ENCODE measurements around the gene ALDH1A2.

DNA sequence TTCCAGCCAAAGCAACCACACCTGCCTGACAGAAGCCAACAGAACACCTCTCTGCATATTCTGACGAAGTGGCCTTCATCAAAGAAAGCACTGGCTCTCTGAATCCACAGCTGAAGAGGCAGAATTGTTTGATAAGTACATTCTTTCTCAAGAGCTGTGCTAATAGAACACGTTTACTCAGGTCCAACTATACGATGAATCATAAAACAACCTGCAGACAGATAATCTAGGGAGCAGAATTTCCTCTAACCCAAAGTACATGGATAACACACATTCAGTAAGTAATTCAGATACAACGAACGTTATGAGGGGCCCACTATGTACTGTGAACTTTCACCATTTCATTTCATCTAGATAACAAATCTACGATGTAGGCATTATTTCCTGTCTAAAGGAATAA, 25.4 kb downstream of the ALDH1A2 start:
- TF ChIP-seq CTCF (IDR thresholded peaks at IDR 0.05) (no peak), POLR2A (IDR thresholded peaks at IDR 0.05) (no peak), POLR2AphosphoS5 (IDR thresholded peaks at IDR 0.05; ENCODE audit: insufficient read depth in 1 of 2, low read depth in 1 of 2) (no peak)
